K562 (cell line): Measurements from ENCODE around the gene RNF121. TPM values are rescaled to one million over a fixed set of nuclear protein-coding genes. Genes with fewer than 3 reads are reported as not detected.

ENCODE experiments used
- SPI1 ChIP-seq: IDR thresholded peaks from 2 replicates; pipeline ENCODE4 v1.6.1; 2011; ENCODE audit warnings: low read depth, low read length, control low read depth, borderline replicate concordance
- ZNF592 ChIP-seq: fragments of 450-650 bp; IDR thresholded peaks from 2 replicates; pipeline ENCODE4 v1.6.1; 2017; ENCODE audit warnings: antibody characterized with exemption, mild to moderate bottlenecking
- polyA plus RNA-seq, 8 experiments: library from polyadenylated mRNA; depleted of rRNA in 4 of 8; stranded (reverse) in 5 of 8; unstranded in 3 of 8; fragments of >200 nt; fragmentation: Nextera tagmentation in 2 of 8; fragmentation: Illumina TruSeq in 1 of 8; extraction: Ambion mirVana in 2 of 8; extraction: Trizol in 1 of 8; gene quantifications; 2 replicates each; pipeline versions ENCODE4 v1.2.1 to v1.2.3, GENCODE V29; 2011 to 2014; ENCODE audit warnings: inconsistent platforms in 1 of 8, missing spikeins in 1 of 8
- total RNA-seq, 7 experiments: library from RNA; depleted of rRNA in 6 of 7; stranded (reverse); fragments of >200 nt in 6 of 7; fragmentation: Illumina TruSeq in 2 of 7; extraction: Trizol in 2 of 7; gene quantifications; 2 replicates each; pipeline versions ENCODE4 v1.2.1 to v1.2.3, GENCODE V29; 2011 to 2021; ENCODE audit warnings: low replicate concordance in 1 of 7

RNF121 gene
- total and polyA plus RNA-seq, 9 of the 15 experiments (the other 6 are each of a cell fraction or from before 2014, with no cell fraction given), result 8.0 to 63.4 (median 20.5) TPM

DNA sequence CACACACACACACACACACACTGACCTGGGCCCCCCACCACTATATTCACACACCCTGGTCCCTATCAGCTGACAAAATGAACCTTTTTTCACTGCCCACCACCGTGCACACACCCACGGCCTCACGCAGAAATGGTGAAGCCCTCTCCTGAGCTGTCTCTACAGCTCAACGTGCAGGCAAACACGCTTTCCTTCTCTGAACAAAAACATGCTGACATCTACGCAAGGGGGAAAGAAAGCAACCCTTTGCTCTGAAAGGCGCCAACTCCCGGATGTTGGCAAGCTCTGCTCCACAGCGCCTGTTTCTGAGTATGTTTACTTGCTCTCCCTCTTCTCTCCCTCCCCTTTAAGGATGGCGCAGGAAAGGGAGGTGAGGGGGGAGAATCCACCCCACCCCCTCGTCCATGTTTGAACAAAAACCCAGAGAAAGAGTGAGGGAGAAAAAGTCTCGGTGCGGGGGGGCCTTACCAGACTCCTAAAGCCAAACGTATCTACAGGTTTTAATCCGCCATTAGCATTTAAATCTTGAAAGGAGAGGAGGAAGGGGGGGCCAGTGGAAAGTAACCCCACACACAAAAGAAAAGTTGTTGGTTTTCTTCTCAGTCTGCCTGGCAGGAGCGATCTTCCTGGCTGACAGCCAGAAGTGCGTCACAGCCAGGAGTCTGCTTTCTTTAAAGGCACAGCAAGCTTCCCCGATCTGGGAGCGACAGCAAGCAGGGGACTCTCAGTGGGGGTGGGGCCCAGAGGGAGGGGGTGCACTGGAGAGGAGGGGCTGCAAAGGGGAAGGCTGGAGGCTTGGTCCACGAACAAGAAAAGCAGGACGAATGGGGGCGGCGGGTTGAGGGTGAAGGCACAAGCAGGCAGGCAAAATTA, 111.9 kb downstream of the RNF121 start (continued):
- TF ChIP-seq ZNF592 (0 out of 2 replicates have a peak, but pooled peaks have one; percentile 16), SPI1 (no peak)
